HG02678 (cell line): ENCODE results near the gene LRRC8A.

Experiments used
- ATAC-seq: cut with Tn5 transposase; IDR thresholded peaks from one replicate; pipeline ENCODE4 v1.9.1; 2021; ENCODE audit warnings: mild to moderate bottlenecking, moderate library complexity; ENCODE audit not compliant: unreplicated experiment

LRRC8A gene

GRCh38 chr9:128899566-128900322 lies 17.8 kb downstream of the LRRC8A start:
- ATAC-seq, result no peak

GRCh38 chr9:128901379-128901778 lies 19.4 kb downstream of the LRRC8A start:
- ATAC-seq, result no peak

GRCh38 chr9:128901822-128902221 lies 19.9 kb downstream of the LRRC8A start:
- ATAC-seq, result no peak

- peak; percentile 88 for ATAC-seq
Measured at GRCh38 chr9:128902351-128903078, 20.6 kb downstream of the LRRC8A start.

- no peak for ATAC-seq
Measured at GRCh38 chr9:128903079-128903461, 21.1 kb downstream of the LRRC8A start.

GRCh38 chr9:128903871-128904620 lies 22.1 kb downstream of the LRRC8A start:
- ATAC-seq, result no peak

GRCh38 chr9:128905964-128906363 lies 24.0 kb downstream of the LRRC8A start:
- ATAC-seq, result no peak

- no peak for ATAC-seq
Measured at GRCh38 chr9:128906741-128907140, 24.8 kb downstream of the LRRC8A start.

- no peak for ATAC-seq
Measured at GRCh38 chr9:128908372-128908771, 26.4 kb downstream of the LRRC8A start.

GRCh38 chr9:128909859-128910258 lies 27.9 kb downstream of the LRRC8A start:
- no peak for ATAC-seq

GRCh38 chr9:128910906-128911305 lies 29.0 kb downstream of the LRRC8A start:
- ATAC-seq, result no peak

- ATAC-seq, result no peak
Measured at GRCh38 chr9:128911529-128912035, 29.6 kb downstream of the LRRC8A start.

- no peak for ATAC-seq
Measured at GRCh38 chr9:128912270-128912853, 30.4 kb downstream of the LRRC8A start.

GRCh38 chr9:128913048-128913900 lies 31.3 kb downstream of the LRRC8A start:
- ATAC-seq, result no peak

GRCh38 chr9:128913995-128914772 lies 32.3 kb downstream of the LRRC8A start:
- no peak for ATAC-seq

GRCh38 chr9:128916204-128916603 lies 34.3 kb downstream of the LRRC8A start:
- ATAC-seq, result no peak

GRCh38 chr9:128916745-128917144 lies 34.8 kb downstream of the LRRC8A start:
- no peak for ATAC-seq

- no peak for ATAC-seq
Measured at GRCh38 chr9:128917151-128917849, 35.4 kb downstream of the LRRC8A start.

GRCh38 chr9:128918921-128919320 lies 37.0 kb downstream of the LRRC8A start:
- ATAC-seq, result no peak
